ENCODE measurements around the gene CRYAA. TPM values are rescaled to one million over a fixed set of nuclear protein-coding genes. Genes with fewer than 3 reads are reported as not detected.

Gene CRYAA
- not detected in 2 replicates for polyA plus RNA-seq

GRCh38 chr21:43168708-43169107 is at the start of gene CRYAA:
Gene CRYAA, plus strand, starts transcription at chr21:43169008. Its CDS starts 92 bp downstream, at chr21:43169100.

Other genes with a start within 250 kb of the CRYAA start
- gene ERVH48-1, start 243.4 kb upstream of the CRYAA start, polyA plus RNA-seq, result not detected in 2 replicates
- gene PKNOX1, start 194.4 kb upstream of the CRYAA start, polyA plus RNA-seq, result 9.7 and 12.0 TPM in 2 replicates
- gene CBS, start 93.2 kb upstream of the CRYAA start, polyA plus RNA-seq, result 1.8 and 2.6 TPM in 2 replicates
- 0.13 and 2.5 TPM in 2 replicates for gene U2AF1, start 61.4 kb upstream of the CRYAA start, polyA plus RNA-seq